Tibial nerve (tissue), 3 donors: Measurements from ENCODE around the gene KCTD2.

Experiments
- POLR2A ChIP-seq, 2 donors: fragments of 450-650 bp; IDR thresholded peaks; one replicate each; pipeline ENCODE4 v1.6.1; 2017; ENCODE audit warnings: antibody characterized with exemption in 2 of 2, mild to moderate bottlenecking in 2 of 2, moderate library complexity in 2 of 2
- TF ChIP-seq, protein P1 (sequence below), 5 experiments: fragments of 200-600 bp in 3 of 5; fragments of 450-650 bp in 2 of 5; sonication (generic) in 3 of 5; IDR thresholded peaks; one replicate each; pipeline ENCODE4 v1.5.1; 2016 to 2019; ENCODE audit warnings: antibody characterized with exemption in 5 of 5, mild to moderate bottlenecking in 3 of 5, moderate library complexity in 2 of 5

DNA sequence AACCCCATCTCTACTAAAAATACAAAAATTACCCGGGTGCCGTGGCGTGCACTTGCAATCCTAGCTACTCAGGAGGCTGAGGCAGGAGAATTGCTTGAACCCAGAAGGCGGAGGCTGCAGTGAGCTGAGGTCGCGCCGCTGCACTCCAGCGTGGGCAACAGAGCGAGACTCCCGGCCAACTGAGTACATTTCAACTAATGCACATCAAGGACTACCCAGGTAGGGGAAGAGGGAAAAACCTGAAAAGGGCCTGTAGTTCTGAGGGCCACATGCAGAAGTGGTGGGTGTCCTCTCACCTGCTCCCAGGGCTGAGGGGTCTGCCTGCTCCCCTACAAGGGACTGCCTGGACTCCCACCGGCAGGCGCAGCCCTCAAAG, 40.1 kb downstream of the KCTD2 start:
- TF ChIP-seq, protein P1, sequence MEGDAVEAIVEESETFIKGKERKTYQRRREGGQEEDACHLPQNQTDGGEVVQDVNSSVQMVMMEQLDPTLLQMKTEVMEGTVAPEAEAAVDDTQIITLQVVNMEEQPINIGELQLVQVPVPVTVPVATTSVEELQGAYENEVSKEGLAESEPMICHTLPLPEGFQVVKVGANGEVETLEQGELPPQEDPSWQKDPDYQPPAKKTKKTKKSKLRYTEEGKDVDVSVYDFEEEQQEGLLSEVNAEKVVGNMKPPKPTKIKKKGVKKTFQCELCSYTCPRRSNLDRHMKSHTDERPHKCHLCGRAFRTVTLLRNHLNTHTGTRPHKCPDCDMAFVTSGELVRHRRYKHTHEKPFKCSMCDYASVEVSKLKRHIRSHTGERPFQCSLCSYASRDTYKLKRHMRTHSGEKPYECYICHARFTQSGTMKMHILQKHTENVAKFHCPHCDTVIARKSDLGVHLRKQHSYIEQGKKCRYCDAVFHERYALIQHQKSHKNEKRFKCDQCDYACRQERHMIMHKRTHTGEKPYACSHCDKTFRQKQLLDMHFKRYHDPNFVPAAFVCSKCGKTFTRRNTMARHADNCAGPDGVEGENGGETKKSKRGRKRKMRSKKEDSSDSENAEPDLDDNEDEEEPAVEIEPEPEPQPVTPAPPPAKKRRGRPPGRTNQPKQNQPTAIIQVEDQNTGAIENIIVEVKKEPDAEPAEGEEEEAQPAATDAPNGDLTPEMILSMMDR (IDR thresholded peaks at IDR 0.05): no peak
- TF ChIP-seq POLR2A (IDR thresholded peaks at IDR 0.05): no peak
